GM12878 (cell line): ENCODE results near the gene KIRREL3. TPM values are rescaled to one million over a fixed set of nuclear protein-coding genes. Genes with fewer than 3 reads are reported as not detected.
A peak's percentile ranks its signal among the peaks of the same experiment; 100 is the strongest.

Experiments
- ATAC-seq: fragments of 200-7000 bp; cut with Tn5 transposase; 3 replicates; pipeline ENCODE4 v1.9.1; 2020; ENCODE audit warnings: mild to moderate bottlenecking, moderate library complexity
- Bru-seq: library from RNA; stranded (reverse); fragments of 400-500 nt; gene quantifications from one replicate; lab custom pipeline; 2021; lab: Mats Ljungman, UMichigan
- BruChase-seq, 2 experiments: library from RNA; stranded (reverse); fragments of 400-500 nt; gene quantifications; one replicate each; lab custom pipeline; 2021; lab: Mats Ljungman, UMichigan
- BruUV-seq: library from RNA; stranded (reverse); fragments of 400-500 nt; replicated peaks from 2 replicates; lab custom pipeline; 2021; lab: Mats Ljungman, UMichigan
- CTCF ChIA-PET: fragments of 300-600 bp; sonication (Branson Sonifier 250); formaldehyde crosslinking; extraction: SDS; loops from one replicate; lab custom pipeline; 2021; ENCODE audit warnings: inconsistent platforms; lab: Yijun Ruan, JAX
- POLR2A ChIA-PET: fragments of 350-600 bp; formaldehyde crosslinking; extraction: SDS; loops from one replicate; lab custom pipeline; 2021; ENCODE audit warnings: inconsistent platforms; lab: Charles Lee
- RAD21 ChIA-PET: fragments of 300-600 bp; sonication (Branson Sonifier 250); formaldehyde crosslinking; loops from one replicate; lab custom pipeline; 2023; ENCODE audit warnings: antibody characterized with exemption; ENCODE audit not compliant: unreplicated experiment; lab: Charles Lee
- SMC1A ChIA-PET: fragments of 300-600 bp; sonication (Branson Sonifier 250); formaldehyde crosslinking; loops from one replicate; lab custom pipeline; 2023; ENCODE audit not compliant: unreplicated experiment, uncharacterized antibody; lab: Charles Lee
- DNase-seq: peaks from one replicate; pipeline ENCODE4 v3.0.0-alpha.2; 2011; ENCODE audit warnings: low read depth, low spot score
- FAIRE-seq: peaks from 3 replicates; lab custom pipeline; 2011; peaks lifted over from hg19 to GRCh38; lab: Jason Lieb, UNC
- H2AFZ ChIP-seq: 2 replicates; pipeline ENCODE4 v1.6.0; 2011; ENCODE audit warnings: low read depth, low read length, control low read depth; ENCODE audit not compliant: control insufficient read depth
- H3K27ac ChIP-seq: 2 replicates; pipeline ENCODE4 v1.5.1; 2011; ENCODE audit warnings: control low read depth; ENCODE audit not compliant: control insufficient read depth, insufficient read depth
- H3K27me3 ChIP-seq, 2 experiments: replicated peaks in 1 of 2; 2 replicates each; pipeline versions ENCODE4 v1.6.0 to v1.6.1; 2011; ENCODE audit warnings: low read length in 1 of 2; ENCODE audit not compliant: control insufficient read depth in 2 of 2, insufficient read depth in 2 of 2
- H3K36me3 ChIP-seq, 2 experiments: 2 replicates each; pipeline ENCODE4 v1.5.1; 2011; ENCODE audit warnings: low read length in 1 of 2; ENCODE audit not compliant: control insufficient read depth in 2 of 2, insufficient read depth in 2 of 2
- H3K4me1 ChIP-seq: 2 replicates; pipeline ENCODE4 v1.6.1; 2011; ENCODE audit warnings: mild to moderate bottlenecking, low read length, moderate library complexity, mixed read lengths; ENCODE audit not compliant: control insufficient read depth, insufficient read depth
- H3K4me2 ChIP-seq: 2 replicates; pipeline ENCODE4 v1.6.0; 2011; ENCODE audit warnings: control low read depth; ENCODE audit not compliant: control insufficient read depth, insufficient read depth
- H3K4me3 ChIP-seq: fragments of 200-600 bp; sonication (generic); 2 replicates; pipeline ENCODE4 v1.5.1; 2016
- H3K79me2 ChIP-seq: 2 replicates; pipeline ENCODE4 v1.6.0; 2011; ENCODE audit warnings: low read length; ENCODE audit not compliant: control insufficient read depth, insufficient read depth
- H3K9ac ChIP-seq: 2 replicates; pipeline ENCODE4 v1.8.0; 2011; ENCODE audit warnings: low read length, control low read depth, mixed read lengths; ENCODE audit not compliant: control insufficient read depth, insufficient read depth
- H3K9me3 ChIP-seq: replicated peaks from 3 replicates; pipeline ENCODE4 v1.5.1; 2011; ENCODE audit warnings: mild to moderate bottlenecking, low read length; ENCODE audit not compliant: control insufficient read depth, insufficient read depth
- H4K20me1 ChIP-seq: 2 replicates; pipeline ENCODE4 v1.6.0; 2011; ENCODE audit not compliant: control insufficient read depth, insufficient read depth
- NR2F1 ChIP-seq: fragments of 450-650 bp; conservative IDR thresholded peaks from 2 replicates; pipeline ENCODE4 v1.6.1; 2017; ENCODE audit warnings: mild to moderate bottlenecking
- PBX3 ChIP-seq: IDR thresholded peaks from 2 replicates; pipeline ENCODE4 v1.6.1; 2011; ENCODE audit warnings: mild to moderate bottlenecking, low read depth, low read length, moderate library complexity; ENCODE audit not compliant: insufficient replicate concordance
- RCOR1 ChIP-seq: conservative IDR thresholded peaks from 2 replicates; pipeline ENCODE4 v1.6.1; 2012; ENCODE audit warnings: low read depth, low read length, improper control_type of control experiment
- SMC3 ChIP-seq: IDR thresholded peaks from 2 replicates; pipeline ENCODE4 v1.6.1; 2011; ENCODE audit warnings: low read length, improper control_type of control experiment, borderline replicate concordance
- SREBF1 ChIP-seq: IDR thresholded peaks from 2 replicates; pipeline ENCODE4 v1.6.1; 2012; ENCODE audit warnings: mild to moderate bottlenecking, low read length
- ZNF622 ChIP-seq: fragments of 450-650 bp; IDR thresholded peaks from 2 replicates; pipeline ENCODE4 v1.6.1; 2017; ENCODE audit warnings: mild to moderate bottlenecking, inconsistent platforms
- WGBS: methylation state at CpG from one replicate; pipeline ENCODE4 v1.1.6; 2016; ENCODE audit warnings: low lambda C conversion rate; ENCODE audit not compliant: insufficient replicate concordance, insufficient coverage; ENCODE audit errors: missing lambda C conversion rate; 5-methylcytosine and 5-hydroxymethylcytosine counted together
- in situ Hi-C: fragments of 300-500 bp; cut with MboI; formaldehyde crosslinking; loops from 9 replicates; pipeline ENCODE4 v1.14.3; 2018; ENCODE audit warnings: mixed read lengths
- intact Hi-C: fragments of 100-400 bp; cut with micrococcal nuclease; formaldehyde crosslinking; loops from one replicate; pipeline ENCODE4 v1.14.2; 2022; ENCODE audit not compliant: unreplicated experiment
- long read RNA-seq, 2 experiments: library from polyadenylated mRNA; unstranded; transcript quantifications; one replicate each; pipeline ENCODE4 v2.0.0, GENCODE V29; 2019 to 2020
- polyA minus RNA-seq, 3 experiments: library from RNA; depleted of rRNA, polyadenylated mRNA; stranded (reverse); fragments of >200 nt; gene quantifications; 2 replicates each; pipeline ENCODE4 v1.2.3, GENCODE V29; 2011
- polyA plus RNA-seq, 11 experiments: library from polyadenylated mRNA; depleted of rRNA in 4 of 11; unstranded in 6 of 11; stranded (reverse) in 5 of 11; fragments of >200 nt; fragmentation: Nextera tagmentation in 4 of 11; fragmentation: Illumina TruSeq in 1 of 11; extraction: Ambion mirVana in 4 of 11; extraction: Trizol in 1 of 11; gene quantifications; 1 replicate in 1 of 11; 2 replicates in 10 of 11; pipeline versions ENCODE4 v1.2.1 to v1.2.3, GENCODE V29; 2011 to 2016; ENCODE audit warnings: inconsistent platforms in 2 of 11, missing spikeins in 2 of 11, low read depth in 1 of 11
- total RNA-seq, 4 experiments: library from RNA; depleted of rRNA in 3 of 4; stranded (reverse); fragments of >200 nt in 3 of 4; fragmentation: Illumina TruSeq in 1 of 4; extraction: Trizol in 1 of 4; gene quantifications; 2 replicates each; pipeline versions ENCODE4 v1.2.1 to v1.2.3, GENCODE V29; 2013 to 2021

KIRREL3 gene
- not detected in 2 replicates for total RNA-seq (2013; cell fraction: nucleolus; rRNA removed)
- total RNA-seq (2014; rRNA removed) = under 0.01 TPM in 1 of 2 replicates, not detected in the other
- total RNA-seq (2014; rRNA removed; fragmentation: Illumina TruSeq; extraction: Trizol) = not detected in 2 replicates
- total RNA-seq (2021) = not detected in 2 replicates
- not detected for polyA plus RNA-seq (2011; ENCODE audit: low read depth)
- polyA plus RNA-seq (2011; rRNA removed) = not detected in 2 replicates
- polyA plus RNA-seq (2011; cell fraction: cytosol; rRNA removed) = 0.03 and 0.15 TPM in 2 replicates
- polyA plus RNA-seq (2011; cell fraction: nucleus; rRNA removed) = 0.03 TPM in 1 of 2 replicates, not detected in the other
- polyA plus RNA-seq (2012) = 0.21 TPM in 1 of 2 replicates, not detected in the other
- not detected in 2 replicates for polyA plus RNA-seq (2014; fragmentation: Illumina TruSeq; extraction: Trizol)
- polyA plus RNA-seq (2014; fragmentation: Nextera tagmentation; extraction: Ambion mirVana) = not detected
- polyA plus RNA-seq (2014; rRNA removed) = not detected in 2 replicates
- polyA plus RNA-seq (2016; fragmentation: Nextera tagmentation; extraction: Ambion mirVana) = not detected
- not detected in 2 replicates for polyA minus RNA-seq (2011; rRNA and poly(A)+ RNA removed)
- not detected in 2 replicates for polyA minus RNA-seq (2011; cell fraction: cytosol; rRNA and poly(A)+ RNA removed)
- polyA minus RNA-seq (2011; cell fraction: nucleus; rRNA and poly(A)+ RNA removed) = not detected in 2 replicates
- Bru-seq, nascent RNA = percentile 17 among the genes with signal in this experiment
- percentile 11 among the genes with signal in this experiment for BruChase-seq, experiment 1, labeled RNA remaining after a 6-hour chase
- BruChase-seq, experiment 2, labeled RNA remaining after a 2-hour chase = percentile 7 among the genes with signal in this experiment
- long read RNA-seq, experiment 1 = 0 reads
- long read RNA-seq, experiment 2, partial matches to known transcripts = 0 of 1 reads
- long read RNA-seq, experiment 2, other reads (novel, unspliced or antisense) = 1 of 1 reads

DNA sequence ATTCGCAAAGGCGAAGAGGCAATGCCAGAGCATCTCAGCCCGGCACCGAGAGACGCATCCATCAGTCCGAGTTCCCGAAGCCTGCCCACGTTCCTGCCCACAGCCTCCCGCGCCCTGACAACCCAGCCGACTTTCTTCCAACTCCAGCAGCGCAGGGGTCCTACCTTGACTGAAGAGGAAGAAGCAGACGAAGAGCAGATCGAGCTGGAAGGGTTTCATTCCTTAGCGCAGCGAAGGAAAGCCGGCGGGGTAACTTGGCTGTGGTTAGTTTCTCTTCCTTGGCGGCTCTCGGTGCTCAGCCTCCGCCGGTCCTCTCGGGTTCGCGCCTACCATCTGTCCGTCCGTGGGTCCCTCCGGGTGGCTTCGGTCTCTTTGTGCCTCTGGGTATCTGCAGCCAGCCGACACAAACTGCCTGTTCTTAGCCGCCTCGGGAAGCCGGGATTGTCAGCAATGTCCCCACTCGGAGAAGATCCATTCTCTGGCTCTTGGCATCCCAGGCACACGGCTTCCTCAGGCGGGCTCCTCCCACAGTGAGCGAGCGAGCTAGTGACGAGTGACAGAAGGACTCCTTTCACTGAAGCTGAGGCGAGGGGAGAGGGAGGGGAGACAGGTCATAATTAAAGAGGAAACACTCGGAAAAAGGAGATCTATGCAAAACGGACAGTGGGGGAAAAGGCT is at the start of gene KIRREL3:
Gene KIRREL3 (minus strand): TSS at position 480 of the 678 bp plus-strand sequence.
- WGBS = 3% methylated on average over 42 of the region's 42 CpGs
- H3K9me3 ChIP-seq = no peaks in the 10 kb centered on the region
- H4K20me1 ChIP-seq = no peaks in the 10 kb centered on the region
- H3K4me1 ChIP-seq = no peaks in the 10 kb centered on the region
- DNase-seq (no peak), ATAC-seq (no peak), FAIRE-seq (no peak)
- no peak within 1 kb of the TSS for H3K27ac ChIP-seq
- no peak within 1 kb of the TSS for H3K4me2 ChIP-seq
- RAD21 ChIA-PET = no interaction called here
- SMC1A ChIA-PET = no interaction called here
- no peak within 1 kb of the TSS for H3K9ac ChIP-seq
- H2AFZ ChIP-seq = no peak within 1 kb of the TSS
- no peaks in the 10 kb centered on the region for H3K79me2 ChIP-seq
- no TSS peak for BruUV-seq
- H3K27me3 ChIP-seq = peaks cover 19 to 34% of the 10 kb centered on the region in 2 experiments
- H3K36me3 ChIP-seq = no peaks in the 10 kb centered on the region
- POLR2A ChIA-PET = no interaction called here
- H3K4me3 ChIP-seq = no peak within 1 kb of the TSS
- TF ChIP-seq RCOR1 = no peak
- no peak for TF ChIP-seq NR2F1
- no peak for TF ChIP-seq SREBF1
- TF ChIP-seq ZNF622 = no peak
- TF ChIP-seq PBX3 = no peak
- TF ChIP-seq SMC3 = no peak
- in situ Hi-C loops (no loop called here), intact Hi-C loops (no loop called here)
- CTCF ChIA-PET = no interaction called here
